K562 (cell line): Measurements from ENCODE around the gene ZNF266. TPM values are rescaled to one million over a fixed set of nuclear protein-coding genes. Genes with fewer than 3 reads are reported as not detected.

Experiments
- ATAC-seq: fragments of 200-7000 bp; cut with Tn5 transposase; 3 replicates; pipeline ENCODE4 v1.9.1; 2020; ENCODE audit warnings: moderate library complexity
- BruUV-seq: library from RNA; stranded (reverse); fragments of 400-500 nt; replicated peaks from 2 replicates; lab custom pipeline; 2021; lab: Mats Ljungman, UMichigan
- CTCF ChIA-PET: fragments of 300-600 bp; formaldehyde crosslinking; extraction: SDS; loops from one replicate; lab custom pipeline; 2021; ENCODE audit warnings: low intra/inter-chr PET ratio; lab: Yijun Ruan, JAX
- POLR2A ChIA-PET: fragments of 300-600, 350-650 bp; sonication (Branson Sonifier 250); formaldehyde crosslinking; extraction: SDS; loops from one replicate; lab custom pipeline; 2021; ENCODE audit warnings: antibody characterized with exemption, inconsistent platforms; lab: Yijun Ruan, JAX
- DNase-seq, 4 experiments: peaks; one replicate each; pipeline versions ENCODE4 v3.0.0 to v3.0.0-alpha.2; 2011 to 2018; ENCODE audit warnings: low spot score in 3 of 4, mixed read lengths in 3 of 4; ENCODE audit errors: extremely low read depth in 1 of 4
- FAIRE-seq: peaks from 2 replicates; lab custom pipeline; 2011; peaks lifted over from hg19 to GRCh38; lab: Jason Lieb, UNC
- H2AFZ ChIP-seq: 2 replicates; pipeline ENCODE4 v1.6.0; 2011; ENCODE audit warnings: low read depth, low read length, control low read depth, inconsistent platforms
- H3K27ac ChIP-seq: fragments of 200-600 bp; 3 replicates; pipeline ENCODE4 v1.8.0; 2011; ENCODE audit warnings: low read depth, mild to moderate bottlenecking, control low read depth, inconsistent platforms, low read length, moderate library complexity, mixed read lengths; ENCODE audit errors: extremely low read depth
- H3K27me3 ChIP-seq, 2 experiments: fragments of 300-600 bp in 1 of 2; 2 replicates in 1 of 2; 3 replicates in 1 of 2; pipeline versions ENCODE4 v1.6.0 to v1.8.0; 2011; ENCODE audit warnings: inconsistent platforms in 2 of 2, low read length in 2 of 2, mild to moderate bottlenecking in 1 of 2, mixed read lengths in 1 of 2, moderate library complexity in 1 of 2; ENCODE audit not compliant: control insufficient read depth in 2 of 2, insufficient read depth in 2 of 2
- H3K36me3 ChIP-seq: fragments of 300-600 bp; 3 replicates; pipeline ENCODE4 v1.8.0; 2011; ENCODE audit warnings: mild to moderate bottlenecking, low read length, inconsistent platforms; ENCODE audit not compliant: control insufficient read depth, insufficient read depth
- H3K4me1 ChIP-seq, 2 experiments: fragments of 200-600 bp in 1 of 2; replicated peaks in 1 of 2; 2 replicates in 1 of 2; 3 replicates in 1 of 2; pipeline versions ENCODE4 v1.5.1 to v1.8.0; 2011; ENCODE audit warnings: inconsistent platforms in 2 of 2, low read length in 2 of 2, mild to moderate bottlenecking in 1 of 2, mixed read lengths in 1 of 2, moderate library complexity in 1 of 2; ENCODE audit not compliant: control insufficient read depth in 2 of 2, insufficient read depth in 2 of 2
- H3K4me2 ChIP-seq: 2 replicates; pipeline ENCODE4 v1.6.1; 2011; ENCODE audit warnings: low read length, control low read depth, inconsistent platforms, mixed read lengths; ENCODE audit not compliant: insufficient read depth
- H3K4me3 ChIP-seq: fragments of 200-600 bp; sonication (generic), shearing (Covaris generic); 2 replicates; pipeline ENCODE4 v1.5.1; 2016; ENCODE audit warnings: control low read depth, inconsistent platforms
- H3K79me2 ChIP-seq: fragments of 200-600 bp; 3 replicates; pipeline ENCODE4 v1.8.0; 2011; ENCODE audit warnings: low read length, inconsistent platforms; ENCODE audit not compliant: control insufficient read depth, insufficient read depth
- H3K9ac ChIP-seq, 2 experiments: 2 replicates each; pipeline versions ENCODE4 v1.6.0 to v1.6.1; 2011; ENCODE audit warnings: low read depth in 2 of 2, low read length in 2 of 2, control low read depth in 1 of 2, inconsistent platforms in 1 of 2, mild to moderate bottlenecking in 1 of 2, mixed read lengths in 1 of 2; ENCODE audit not compliant: insufficient read depth in 1 of 2
- H3K9me1 ChIP-seq: one replicate; pipeline ENCODE4 v1.6.0; 2011; ENCODE audit warnings: inconsistent platforms, mild to moderate bottlenecking, low read length, moderate library complexity; ENCODE audit not compliant: control insufficient read depth, insufficient read depth
- H3K9me3 ChIP-seq: replicated peaks from 2 replicates; pipeline ENCODE4 v1.5.1; 2011; ENCODE audit warnings: low read depth, low read length, inconsistent platforms; ENCODE audit not compliant: control insufficient read depth, insufficient read depth
- H4K20me1 ChIP-seq: replicated peaks from 2 replicates; pipeline ENCODE4 v1.6.1; 2011; ENCODE audit warnings: low read length, inconsistent platforms, mixed read lengths; ENCODE audit not compliant: control insufficient read depth, insufficient read depth
- CBX1 ChIP-seq: sonication (generic); IDR thresholded peaks from 2 replicates; pipeline ENCODE4 v1.6.1; 2016; ENCODE audit warnings: antibody characterized with exemption, low read depth, mild to moderate bottlenecking
- CBX3 ChIP-seq, 2 experiments: IDR thresholded peaks; 1 replicate in 1 of 2; 2 replicates in 1 of 2; pipeline ENCODE4 v1.6.1; 2012; ENCODE audit warnings: inconsistent platforms in 2 of 2, low read length in 2 of 2, borderline replicate concordance in 1 of 2, control low read depth in 1 of 2
- CHD2 ChIP-seq: IDR thresholded peaks from 2 replicates; pipeline ENCODE4 v1.6.1; 2011; ENCODE audit warnings: low read depth, low read length
- EHMT2 ChIP-seq: fragments of 450-650 bp; IDR thresholded peaks from 2 replicates; pipeline ENCODE4 v1.6.1; 2018; ENCODE audit warnings: antibody characterized with exemption
- TEAD4 ChIP-seq, 2 experiments: sonication (generic) in 1 of 2; formaldehyde crosslinking in 1 of 2; IDR thresholded peaks; 2 replicates each; pipeline versions ENCODE4 v1.6.1 to v1.8.0; 2012 to 2022; ENCODE audit warnings: borderline replicate concordance in 1 of 2, inconsistent platforms in 1 of 2, low read length in 1 of 2, mild to moderate bottlenecking in 1 of 2, missing genetic modification reagents in 1 of 2
- ZBTB40 ChIP-seq, 2 experiments: fragments of 450-650 bp in 1 of 2; sonication (generic) in 1 of 2; formaldehyde crosslinking in 1 of 2; IDR thresholded peaks; 2 replicates each; pipeline versions ENCODE4 v1.7.1 to v1.9.0; 2016 to 2022; ENCODE audit warnings: inconsistent platforms in 1 of 2, mild to moderate bottlenecking in 1 of 2, missing genetic modification reagents in 1 of 2
- ZBTB9 ChIP-seq: fragments of 450-650 bp; formaldehyde crosslinking; IDR thresholded peaks from 2 replicates; pipeline ENCODE4 v1.4.0; 2020; ENCODE audit warnings: mild to moderate bottlenecking, moderate library complexity
- ZNF280A ChIP-seq: fragments of 450-650 bp; IDR thresholded peaks from 2 replicates; pipeline ENCODE4 v1.6.1; 2018; ENCODE audit warnings: mild to moderate bottlenecking, low read depth; ENCODE audit not compliant: partially characterized antibody
- WGBS: fragments of 100-300 bp; shearing (Covaris generic); methylation state at CpG from one replicate; pipeline ENCODE4 v1.1.6; 2016; ENCODE audit warnings: low coverage, mixed read lengths; ENCODE audit not compliant: insufficient coverage; ENCODE audit errors: missing lambda C conversion rate; 5-methylcytosine and 5-hydroxymethylcytosine counted together
- in situ Hi-C: fragments of 300-500 bp; cut with MboI; formaldehyde crosslinking; loops from 4 replicates; pipeline ENCODE4 v1.15.0; 2018; ENCODE audit warnings: inconsistent platforms, mixed read lengths
- intact Hi-C: fragments of 100-400 bp; cut with micrococcal nuclease; formaldehyde crosslinking; loops from 2 replicates; pipeline ENCODE4 v1.14.2; 2022
- polyA plus RNA-seq, 8 experiments: library from polyadenylated mRNA; depleted of rRNA in 4 of 8; stranded (reverse) in 5 of 8; unstranded in 3 of 8; fragments of >200 nt; fragmentation: Nextera tagmentation in 2 of 8; fragmentation: Illumina TruSeq in 1 of 8; extraction: Ambion mirVana in 2 of 8; extraction: Trizol in 1 of 8; gene quantifications; 2 replicates each; pipeline versions ENCODE4 v1.2.1 to v1.2.3, GENCODE V29; 2011 to 2014; ENCODE audit warnings: inconsistent platforms in 1 of 8, missing spikeins in 1 of 8
- total RNA-seq, 7 experiments: library from RNA; depleted of rRNA in 6 of 7; stranded (reverse); fragments of >200 nt in 6 of 7; fragmentation: Illumina TruSeq in 2 of 7; extraction: Trizol in 2 of 7; gene quantifications; 2 replicates each; pipeline versions ENCODE4 v1.2.1 to v1.2.3, GENCODE V29; 2011 to 2021; ENCODE audit warnings: low replicate concordance in 1 of 7

Gene ZNF266
- total and polyA plus RNA-seq, 9 of the 15 experiments (the other 6 are each of a cell fraction or from before 2014, with no cell fraction given) = 5.9 to 40.9 (median 20.3) TPM

GRCh38 chr19:9413240-9413954, 22.0 kb downstream of the ZNF266 start:
- TSS peak; percentile 36 for BruUV-seq
- H3K36me3 ChIP-seq = peaks cover 48% of the 10 kb centered on the region
- TF ChIP-seq CHD2 (no peak), CBX1 (0 out of 2 replicates have a peak, but pooled peaks have one; percentile 25), ZBTB40 (IDR thresholded peaks at IDR 0.05) (no peak), ZBTB40 (CRISPR knock-in tag; IDR thresholded peaks at IDR 0.05) (no peak), EHMT2 (no peak), TEAD4 (IDR thresholded peaks at IDR 0.05; ENCODE audit: low read length) (peak; percentile 42; the same call in 1 of the 2 replicates), TEAD4 (CRISPR knock-in tag; IDR thresholded peaks at IDR 0.05; ENCODE audit: borderline replicate concordance) (no peak), CBX3 (IDR thresholded peaks at IDR 0.05; ENCODE audit: borderline replicate concordance in 1 of 2, low read length in 2 of 2) (peak in 1 of 2 experiments; percentile 85; a peak in 2 of 3 replicates), ZBTB9 (CRISPR knock-in tag) (no peak), ZNF280A (peak; percentile 82)

More at GRCh38 chr19:9413240-9413954, 22.0 kb downstream of the ZNF266 start:
- intact Hi-C loops = no loop called here
- Histone ChIP-seq H3K4me1 (no peaks in the 10 kb centered on the region), H4K20me1 (no peaks in the 10 kb centered on the region), H3K27me3 (no peaks in the 10 kb centered on the region), H3K79me2 (no peaks in the 10 kb centered on the region), H3K9ac (no peak overlapping the region), H3K9me1 (no peaks in the 10 kb centered on the region), H3K4me2 (no peak overlapping the region), H3K4me3 (no peak overlapping the region), H3K9me3 (peaks cover 30% of the 10 kb centered on the region), H3K27ac (no peak overlapping the region), H2AFZ (no peak overlapping the region)
- ATAC-seq (no peak), DNase-seq (no peak), FAIRE-seq (no peak)
- 96% methylated on average over 14 of the region's 14 CpGs for WGBS
- CTCF ChIA-PET = no interaction called here
- in situ Hi-C loops = no loop called here
- POLR2A ChIA-PET = no interaction called here
